Thoracic aorta (tissue), 2 donors: ENCODE results near the gene GMDS. TPM values are rescaled to one million over a fixed set of nuclear protein-coding genes. Genes with fewer than 3 reads are reported as not detected.

Source experiments
- ATAC-seq: fragments of 150-250 bp; one replicate; pipeline ENCODE4 v1.8.0; 2017; ENCODE audit warnings: low read depth; ENCODE audit not compliant: insufficient number of reproducible peaks, low FRiP score
- DNase-seq: peaks from one replicate; pipeline ENCODE4 v3.0.0-alpha.2; 2020; ENCODE audit warnings: low spot score
- H3K27ac ChIP-seq, 2 donors: fragments of 200-600 bp; sonication (generic); 1 replicate in 1 of 2; 2 replicates in 1 of 2; pipeline ENCODE4 v1.5.1; 2016; ENCODE audit warnings: mild to moderate bottlenecking in 2 of 2, moderate library complexity in 2 of 2
- H3K27me3 ChIP-seq: fragments of 200-600 bp; sonication (generic); replicated peaks from 2 replicates; pipeline ENCODE4 v1.6.0; 2016; ENCODE audit warnings: mild to moderate bottlenecking; ENCODE audit not compliant: insufficient read depth
- H3K36me3 ChIP-seq: fragments of 200-600 bp; sonication (generic); one replicate; pipeline ENCODE4 v1.5.1; 2016
- H3K4me1 ChIP-seq, 2 donors: fragments of 200-600 bp; sonication (generic); 1 replicate in 1 of 2; 2 replicates in 1 of 2; pipeline versions ENCODE4 v1.5.1 to v1.6.0; 2016; ENCODE audit warnings: low read depth in 2 of 2, mild to moderate bottlenecking in 1 of 2; ENCODE audit not compliant: control insufficient read depth in 1 of 2
- H3K4me3 ChIP-seq: fragments of 200-600 bp; sonication (generic); 2 replicates; pipeline ENCODE4 v1.5.1; 2016; ENCODE audit warnings: mild to moderate bottlenecking
- H3K9me3 ChIP-seq: fragments of 200-600 bp; sonication (generic); 2 replicates; pipeline ENCODE4 v1.5.1; 2016
- CTCF ChIP-seq: fragments of 200-600 bp; sonication (generic); IDR thresholded peaks from one replicate; pipeline ENCODE4 v1.5.1; 2019; ENCODE audit warnings: antibody characterized with exemption
- total RNA-seq, 2 donors: library from RNA; depleted of rRNA; stranded (reverse); fragments of >200 nt; gene quantifications; one replicate each; pipeline versions ENCODE4 v1.1.0 to v1.2.3, GENCODE V29; 2016

GMDS gene
- total RNA-seq, 2 donors from 2014 or later, result 87.8 to 87.9 TPM

DNA sequence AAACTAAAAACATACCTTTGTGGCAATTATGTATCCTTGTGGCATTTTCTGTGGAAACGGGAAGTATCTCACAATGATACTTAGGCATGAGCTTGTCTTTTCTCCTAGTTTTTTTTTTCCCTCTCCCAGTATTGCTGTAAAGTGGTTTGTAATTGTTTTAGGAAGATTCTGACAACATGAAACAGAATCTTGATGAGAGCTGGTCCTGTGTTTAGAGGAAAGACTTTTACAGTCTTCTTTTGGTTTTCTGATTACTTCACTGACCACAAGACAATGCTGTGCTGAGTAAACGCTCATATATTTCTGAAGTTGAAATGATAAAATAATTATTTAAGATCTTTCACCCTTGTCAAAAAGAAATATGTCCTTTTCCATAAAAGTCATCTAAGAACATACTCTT is 434.5 kb downstream of the GMDS start:
- no peak for ATAC-seq
- Histone ChIP-seq H3K36me3 (no peaks in the 10 kb centered on the region), H3K9me3 (no peaks in the 10 kb centered on the region), H3K27me3 (no peaks in the 10 kb centered on the region), H3K4me1 (peaks cover 0 to 26% of the 10 kb centered on the region in 2 donors), H3K4me3 (no peak overlapping the region), H3K27ac (no peak overlapping the region)
- no peak for TF ChIP-seq CTCF
- DNase-seq, result no peak

DNA sequence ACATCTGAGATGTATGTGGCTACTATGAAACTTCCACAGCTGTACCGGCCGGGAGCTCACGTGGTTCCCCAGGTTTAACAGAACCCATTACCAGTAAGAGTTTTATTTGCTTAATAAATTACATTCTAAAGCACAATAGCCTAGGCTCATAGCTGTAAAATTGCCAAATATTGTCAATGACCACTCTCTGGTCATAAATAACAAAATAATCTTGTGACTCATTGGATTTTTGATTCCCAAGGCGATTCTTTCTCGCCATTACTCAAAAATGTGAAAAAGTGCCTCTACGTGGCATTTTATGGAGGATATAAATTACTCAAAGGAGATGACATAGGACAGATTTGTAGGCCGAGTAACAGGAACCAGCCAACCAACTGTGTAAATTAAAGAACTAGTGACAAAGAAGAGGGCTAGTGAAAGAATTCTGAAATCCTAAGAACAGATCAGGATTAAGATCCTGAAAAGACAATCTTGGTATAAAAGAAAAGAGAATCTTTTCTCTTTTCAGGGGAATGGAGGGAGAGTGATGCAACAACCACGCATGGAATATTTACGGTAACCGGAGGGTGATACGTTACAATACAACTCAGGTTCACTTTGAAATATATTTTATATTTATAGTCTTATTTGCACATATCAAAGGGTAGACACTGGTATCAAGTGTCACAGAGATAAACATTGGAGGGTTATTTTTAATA is 436.0 kb downstream of the GMDS start:
- Histone ChIP-seq H3K4me3 (no peak overlapping the region), H3K27me3 (no peaks in the 10 kb centered on the region), H3K27ac (no peak overlapping the region), H3K36me3 (no peaks in the 10 kb centered on the region), H3K9me3 (no peaks in the 10 kb centered on the region), H3K4me1 (peaks cover 0 to 30% of the 10 kb centered on the region in 2 donors)
- ATAC-seq (no peak), DNase-seq (no peak)
- TF ChIP-seq CTCF, result no peak

- H3K27ac ChIP-seq, result no peak overlapping the region
- H3K36me3 ChIP-seq, result no peaks in the 10 kb centered on the region
- no peak for DNase-seq
- no peak for ATAC-seq
- peaks cover 0 to 44% of the 10 kb centered on the region in 2 donors for H3K4me1 ChIP-seq
- no peak for TF ChIP-seq CTCF
- no peaks in the 10 kb centered on the region for H3K27me3 ChIP-seq
- H3K4me3 ChIP-seq, result no peak overlapping the region
- H3K9me3 ChIP-seq, result no peaks in the 10 kb centered on the region
Observed at GRCh38 chr6:1806935-1807334, 438.5 kb downstream of the GMDS start.

DNA sequence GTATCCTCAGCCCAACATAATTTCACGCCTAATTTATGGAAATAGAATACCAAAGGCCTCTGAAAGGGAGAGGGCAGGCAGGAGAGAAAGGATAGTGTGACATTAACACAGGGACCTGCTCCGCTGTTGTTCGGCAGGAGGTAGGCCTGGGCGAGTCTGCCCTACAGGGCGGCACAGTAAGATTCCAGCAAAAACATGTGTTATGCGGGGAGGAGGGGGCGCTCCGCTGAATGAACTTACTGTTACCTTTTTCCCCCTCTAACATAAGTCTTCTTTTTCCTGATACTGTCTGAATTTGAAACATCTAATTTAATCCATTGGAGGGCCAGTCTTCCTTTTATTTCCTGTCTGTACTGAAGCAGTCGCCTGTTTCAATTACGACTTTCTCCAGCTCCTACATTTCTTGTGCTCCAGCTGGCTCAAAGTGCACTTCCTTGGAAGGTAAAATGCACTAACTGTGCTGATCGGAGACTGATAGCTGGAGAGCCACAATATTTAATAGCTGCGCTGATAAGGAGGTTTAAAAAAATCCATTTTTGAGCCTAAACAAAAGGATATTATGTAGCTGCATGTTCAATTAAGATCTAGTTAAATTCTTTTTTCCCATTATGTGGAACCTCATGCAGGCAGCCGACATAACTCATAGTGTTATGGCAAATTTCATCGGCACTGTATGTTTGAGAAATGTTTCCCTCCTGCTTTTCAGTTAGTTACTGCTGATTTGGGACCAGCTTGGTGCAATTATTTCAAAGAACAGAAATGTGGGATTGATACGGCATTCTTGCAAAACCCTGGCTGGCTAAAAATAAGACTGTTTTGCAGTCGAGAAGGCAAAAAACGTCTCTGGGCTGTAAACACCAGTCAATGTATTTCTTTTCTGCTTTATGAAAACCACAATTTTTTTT is 442.7 kb downstream of the GMDS start:
- no peak for ATAC-seq
- DNase-seq, result no peak
- Histone ChIP-seq H3K27ac (peak overlapping the region; percentile 81 to 89), H3K4me1 (peaks cover 0 to 69% of the 10 kb centered on the region in 2 donors), H3K4me3 (peak overlapping the region; percentile 67), H3K36me3 (no peaks in the 10 kb centered on the region), H3K27me3 (no peaks in the 10 kb centered on the region), H3K9me3 (no peaks in the 10 kb centered on the region)
- no peak for TF ChIP-seq CTCF

- TF ChIP-seq CTCF, result no peak
- Histone ChIP-seq H3K9me3 (no peaks in the 10 kb centered on the region), H3K27me3 (no peaks in the 10 kb centered on the region), H3K36me3 (no peaks in the 10 kb centered on the region), H3K4me1 (peaks cover 0 to 73% of the 10 kb centered on the region in 2 donors), H3K27ac (peak overlapping the region; percentile 81 to 89), H3K4me3 (no peak overlapping the region)
- ATAC-seq, result no peak
- no peak for DNase-seq
Observed at GRCh38 chr6:1801401-1801800, 444.0 kb downstream of the GMDS start.
